8988T (cell line): ENCODE data around the gene OR2A12.
"Not testable (repeated sequence)": the region's sequence is repeated elsewhere in the genome, so short reads cannot be mapped to it uniquely, and the experiment has no call there.

Experiments
- DNase-seq: peaks from one replicate; pipeline ENCODE4 v3.0.0; 2011

Gene OR2A12

GRCh38 chr7:144122876-144123275, 36.8 kb downstream of the OR2A12 start, which contains the start of gene OR2A14:
Gene OR2A14, plus strand, starts transcription at chr7:144123176. Its CDS starts 5,937 bp downstream, at chr7:144129113.
- no peak for DNase-seq

GRCh38 chr7:144127714-144128334, 41.7 kb downstream of the OR2A12 start:
- peak; percentile 29 for DNase-seq

- DNase-seq, result not testable (repeated sequence)
These were observed 43.5 kb downstream of the OR2A12 start for GRCh38 chr7:144129601-144130000.

GRCh38 chr7:144130730-144131129, 44.7 kb downstream of the OR2A12 start:
- DNase-seq, result no peak

- DNase-seq, result no peak
These were observed 46.2 kb downstream of the OR2A12 start for GRCh38 chr7:144132262-144132661.

- no peak for DNase-seq
These were observed 47.2 kb downstream of the OR2A12 start for GRCh38 chr7:144133307-144133706.

GRCh38 chr7:144134116-144134515, 48.0 kb downstream of the OR2A12 start:
- no peak for DNase-seq

- no peak for DNase-seq
These were observed 51.4 kb downstream of the OR2A12 start for GRCh38 chr7:144137501-144137900.

- DNase-seq, result no peak
These were observed 56.1 kb downstream of the OR2A12 start for GRCh38 chr7:144142187-144142586.

GRCh38 chr7:144144426-144144825, 58.3 kb downstream of the OR2A12 start:
- DNase-seq, result no peak

- no peak for DNase-seq
These were observed 62.2 kb downstream of the OR2A12 start for GRCh38 chr7:144148224-144148827.
